IPS DF 6.9 (cell line): ENCODE results near the gene CBFB.

ENCODE experiments used
- DNase-seq: peaks from one replicate; pipeline ENCODE4 v3.0.0-alpha.2; 2013; ENCODE audit warnings: low read depth, low spot score
- H3K27ac ChIP-seq: one replicate; pipeline ENCODE4 v1.5.1; 2013; ENCODE audit warnings: low read length, control low read depth
- H3K27me3 ChIP-seq: 2 replicates; pipeline ENCODE4 v1.6.1; 2013; ENCODE audit warnings: mild to moderate bottlenecking, low read length; ENCODE audit not compliant: control insufficient read depth, insufficient read depth
- H3K36me3 ChIP-seq: 2 replicates; pipeline ENCODE4 v1.6.1; 2013; ENCODE audit warnings: low read length; ENCODE audit not compliant: control insufficient read depth, insufficient read depth
- H3K4me1 ChIP-seq: 2 replicates; pipeline ENCODE4 v1.6.1; 2013; ENCODE audit warnings: low read length; ENCODE audit not compliant: control insufficient read depth, insufficient read depth
- H3K4me3 ChIP-seq: 2 replicates; pipeline ENCODE4 v1.5.1; 2013; ENCODE audit warnings: mild to moderate bottlenecking, low read length
- H3K9me3 ChIP-seq: 2 replicates; pipeline ENCODE4 v1.6.1; 2013; ENCODE audit warnings: low read length, inconsistent platforms; ENCODE audit not compliant: control insufficient read depth, insufficient read depth
- WGBS: extraction: QIAGEN DNeasy Blood & Tissue Kit; methylation state at CpG from one replicate; pipeline ENCODE4 v1.1.7; 2013; ENCODE audit warnings: mixed read lengths, missing lambda C conversion rate; ENCODE audit not compliant: insufficient read length, insufficient coverage; 5-methylcytosine and 5-hydroxymethylcytosine counted together

Gene CBFB

DNA sequence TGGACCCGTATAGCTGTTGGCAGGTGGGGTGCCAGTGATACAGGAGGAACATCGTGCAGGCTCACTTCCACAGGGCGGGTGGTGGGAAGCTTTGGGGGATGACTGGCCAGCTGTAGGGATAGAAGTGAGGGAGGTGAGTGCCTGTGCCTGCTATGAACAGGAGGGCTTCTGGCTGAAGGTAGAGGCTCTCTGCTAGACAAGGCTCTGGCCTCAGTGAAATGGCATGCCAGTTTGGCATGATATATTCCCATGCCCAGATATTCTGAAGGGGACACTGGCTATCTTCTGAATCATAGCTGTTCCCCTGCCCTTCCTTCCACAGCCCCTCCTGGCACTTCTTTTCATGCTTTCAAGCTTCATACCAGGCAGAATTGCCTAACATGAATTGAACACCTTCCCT, 99.9 kb downstream of the CBFB start:
- no peaks in the 10 kb centered on the region for H3K27me3 ChIP-seq
- H3K36me3 ChIP-seq = peaks cover 7% of the 10 kb centered on the region; the same call in 1 of the 2 replicates
- no CpG with 5 or more reads among the region's 3 CpGs for WGBS
- DNase-seq = no peak
- no peaks in the 10 kb centered on the region for H3K9me3 ChIP-seq
- no peak overlapping the region for H3K4me3 ChIP-seq
- H3K27ac ChIP-seq = no peak overlapping the region
- H3K4me1 ChIP-seq = no peaks in the 10 kb centered on the region

DNA sequence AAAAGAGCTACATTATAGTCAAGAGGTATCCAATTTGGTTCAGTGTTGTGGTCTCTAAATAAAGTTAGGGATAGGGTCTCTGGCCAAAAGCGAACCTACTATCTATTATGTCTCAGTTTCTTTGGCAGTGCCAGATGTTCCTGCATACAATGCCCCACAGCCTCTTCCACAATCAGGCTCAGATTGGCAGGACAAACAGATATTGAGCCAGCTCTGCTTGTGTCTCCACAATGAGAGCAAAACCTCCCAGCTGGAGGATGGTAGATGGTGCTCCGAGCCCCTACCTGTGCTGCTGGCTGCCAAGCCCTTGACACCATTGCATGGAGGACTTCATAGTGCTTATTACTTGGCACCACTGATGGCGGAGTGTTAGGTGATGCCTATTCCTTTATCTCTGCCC, 100.5 kb downstream of the CBFB start:
- Histone ChIP-seq H3K36me3 (peaks cover 9% of the 10 kb centered on the region; the same call in 1 of the 2 replicates), H3K4me3 (no peak overlapping the region)
- WGBS = no CpG with 5 or more reads among the region's 3 CpGs

DNA sequence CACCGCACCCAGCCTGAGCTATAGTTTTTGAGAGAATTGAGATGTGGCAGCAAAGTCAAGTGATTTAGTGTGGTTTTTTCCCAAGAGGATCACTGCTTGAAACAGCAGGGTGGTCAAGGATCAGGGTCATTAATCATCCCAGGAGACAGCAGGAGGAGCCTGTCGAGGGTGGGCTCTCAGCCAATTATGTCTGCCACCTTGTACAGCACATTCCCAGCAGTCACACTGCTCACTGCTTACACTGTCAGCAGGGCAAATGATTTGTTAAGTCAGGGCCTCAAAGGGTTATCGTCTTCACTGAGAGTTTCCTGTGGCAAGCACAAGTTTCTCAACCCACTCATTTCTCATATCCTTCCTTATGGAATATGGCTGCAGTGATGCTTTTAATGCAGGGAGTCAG, 108.7 kb downstream of the CBFB start:
- Histone ChIP-seq H3K4me3 (no peak overlapping the region), H3K27ac (no peak overlapping the region), H3K36me3 (peaks cover 23% of the 10 kb centered on the region; the same call in 1 of the 2 replicates), H3K4me1 (no peaks in the 10 kb centered on the region), H3K27me3 (no peaks in the 10 kb centered on the region), H3K9me3 (no peaks in the 10 kb centered on the region)
- WGBS = no CpG with 5 or more reads among the region's 3 CpGs
- no peak for DNase-seq

More for the DNA sequence above, 100.5 kb downstream of the CBFB start:
- no peak for DNase-seq
- Histone ChIP-seq H3K4me1 (no peaks in the 10 kb centered on the region), H3K27me3 (no peaks in the 10 kb centered on the region), H3K9me3 (no peaks in the 10 kb centered on the region), H3K27ac (no peak overlapping the region)

DNA sequence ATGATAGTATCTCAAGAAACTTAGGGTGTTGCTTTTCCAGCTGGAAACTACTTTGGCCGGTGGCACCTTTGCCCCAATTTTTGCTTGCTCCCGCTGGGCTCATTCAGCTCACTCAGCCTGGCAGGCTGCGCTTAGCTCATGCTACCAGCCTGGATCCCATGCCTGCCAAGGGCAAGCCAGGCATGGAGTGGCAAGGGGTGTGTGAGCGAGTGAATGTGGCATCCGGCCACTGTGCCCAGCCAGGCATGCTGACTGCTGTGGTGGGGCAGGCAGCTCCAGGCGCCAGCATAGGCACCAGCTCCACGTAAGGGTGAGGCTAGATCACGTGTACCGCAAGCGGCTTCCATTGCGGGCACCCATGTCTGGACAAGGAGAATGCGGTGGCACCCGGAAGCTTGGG, 112.4 kb downstream of the CBFB start:
- Histone ChIP-seq H3K4me3 (no peak overlapping the region), H3K36me3 (peaks cover 22% of the 10 kb centered on the region; the same call in 1 of the 2 replicates)

DNA sequence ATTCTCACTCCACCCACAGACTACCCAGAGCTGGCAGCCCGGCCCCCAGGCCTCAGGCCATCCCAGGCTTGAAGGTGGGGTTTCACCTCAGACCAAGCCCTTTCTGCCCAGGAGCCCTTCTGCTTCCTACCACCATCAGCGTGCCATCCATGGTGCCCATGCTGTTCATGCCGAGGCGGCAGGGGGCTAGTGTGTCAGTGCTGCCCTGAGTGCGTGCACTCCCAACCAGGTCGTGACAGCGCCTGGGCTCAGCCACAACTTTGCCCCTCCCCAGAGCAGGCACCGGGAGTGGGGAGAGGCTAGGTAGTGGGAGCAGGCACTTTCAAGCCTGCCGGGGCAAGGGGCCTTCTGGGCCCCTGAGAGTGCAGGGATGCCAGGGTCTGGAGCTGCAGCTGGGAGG, 113.4 kb downstream of the CBFB start:
- H3K4me1 ChIP-seq = no peaks in the 10 kb centered on the region
- H3K27ac ChIP-seq = no peak overlapping the region
- no peak overlapping the region for H3K4me3 ChIP-seq
- H3K27me3 ChIP-seq = no peaks in the 10 kb centered on the region
- H3K9me3 ChIP-seq = no peaks in the 10 kb centered on the region
- no peak for DNase-seq
- no CpG with 5 or more reads among the region's 9 CpGs for WGBS
- H3K36me3 ChIP-seq = peaks cover 30% of the 10 kb centered on the region

More for the DNA sequence above, 112.4 kb downstream of the CBFB start:
- H3K27me3 ChIP-seq = no peaks in the 10 kb centered on the region
- H3K9me3 ChIP-seq = no peaks in the 10 kb centered on the region
- no CpG with 5 or more reads among the region's 13 CpGs for WGBS
- H3K27ac ChIP-seq = no peak overlapping the region
- H3K4me1 ChIP-seq = no peaks in the 10 kb centered on the region
- DNase-seq = no peak

DNA sequence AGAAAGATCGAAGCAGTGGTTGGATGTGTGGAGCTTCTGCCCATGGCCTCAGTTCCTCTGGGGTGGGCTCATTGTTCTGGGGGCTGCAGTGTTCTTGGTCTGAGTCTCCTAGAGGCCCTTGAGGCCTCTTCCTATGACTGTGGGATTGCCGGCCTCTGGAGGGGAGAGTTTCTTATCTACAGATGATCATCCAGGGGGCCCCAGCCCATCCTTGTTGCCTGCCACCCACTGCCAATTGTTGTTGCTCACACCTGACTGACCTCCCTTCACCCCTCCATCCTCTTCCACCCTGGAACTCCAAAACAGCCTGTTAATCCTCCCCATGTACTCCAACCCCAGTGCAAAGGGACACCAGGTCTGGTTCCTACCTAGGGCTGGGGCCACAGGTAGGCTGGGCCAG, 116.0 kb downstream of the CBFB start:
- whole genome bisulfite sequencing = no CpG with 5 or more reads among the region's 2 CpGs
- no peak for DNase-seq
- peaks cover 27% of the 10 kb centered on the region for H3K36me3 ChIP-seq

DNA sequence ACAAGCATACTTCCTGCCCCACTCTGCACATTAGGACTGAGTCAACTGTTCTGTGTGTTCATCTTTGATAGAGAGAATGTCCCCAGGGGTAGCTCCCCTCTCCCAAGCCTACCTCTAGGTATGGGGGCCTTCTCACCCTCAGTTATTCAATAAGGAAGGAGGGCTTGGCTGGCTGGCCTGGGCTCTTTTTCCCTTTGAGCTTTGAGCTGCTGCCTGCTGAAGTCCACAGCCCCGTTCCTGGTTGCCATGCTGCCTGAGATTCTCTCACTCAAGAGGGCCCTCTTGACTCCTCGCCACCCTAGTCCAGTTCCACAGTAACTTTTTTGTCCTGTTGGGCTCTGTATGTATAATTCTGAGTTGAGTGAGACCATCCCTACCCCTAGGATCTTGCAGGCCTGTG, 116.8 kb downstream of the CBFB start:
- peaks cover 23% of the 10 kb centered on the region for H3K36me3 ChIP-seq
- no peaks in the 10 kb centered on the region for H3K9me3 ChIP-seq
- no peak for DNase-seq
- no peak overlapping the region for H3K27ac ChIP-seq
- no peaks in the 10 kb centered on the region for H3K27me3 ChIP-seq
- H3K4me1 ChIP-seq = peaks cover 4% of the 10 kb centered on the region; the same call in 1 of the 2 replicates
- WGBS = no CpG with 5 or more reads among the region's 2 CpGs
- H3K4me3 ChIP-seq = no peak overlapping the region

More for the DNA sequence above, 116.0 kb downstream of the CBFB start:
- Histone ChIP-seq H3K27ac (no peak overlapping the region), H3K4me3 (no peak overlapping the region), H3K9me3 (no peaks in the 10 kb centered on the region), H3K4me1 (peaks cover 4% of the 10 kb centered on the region; the same call in 1 of the 2 replicates), H3K27me3 (no peaks in the 10 kb centered on the region)

DNA sequence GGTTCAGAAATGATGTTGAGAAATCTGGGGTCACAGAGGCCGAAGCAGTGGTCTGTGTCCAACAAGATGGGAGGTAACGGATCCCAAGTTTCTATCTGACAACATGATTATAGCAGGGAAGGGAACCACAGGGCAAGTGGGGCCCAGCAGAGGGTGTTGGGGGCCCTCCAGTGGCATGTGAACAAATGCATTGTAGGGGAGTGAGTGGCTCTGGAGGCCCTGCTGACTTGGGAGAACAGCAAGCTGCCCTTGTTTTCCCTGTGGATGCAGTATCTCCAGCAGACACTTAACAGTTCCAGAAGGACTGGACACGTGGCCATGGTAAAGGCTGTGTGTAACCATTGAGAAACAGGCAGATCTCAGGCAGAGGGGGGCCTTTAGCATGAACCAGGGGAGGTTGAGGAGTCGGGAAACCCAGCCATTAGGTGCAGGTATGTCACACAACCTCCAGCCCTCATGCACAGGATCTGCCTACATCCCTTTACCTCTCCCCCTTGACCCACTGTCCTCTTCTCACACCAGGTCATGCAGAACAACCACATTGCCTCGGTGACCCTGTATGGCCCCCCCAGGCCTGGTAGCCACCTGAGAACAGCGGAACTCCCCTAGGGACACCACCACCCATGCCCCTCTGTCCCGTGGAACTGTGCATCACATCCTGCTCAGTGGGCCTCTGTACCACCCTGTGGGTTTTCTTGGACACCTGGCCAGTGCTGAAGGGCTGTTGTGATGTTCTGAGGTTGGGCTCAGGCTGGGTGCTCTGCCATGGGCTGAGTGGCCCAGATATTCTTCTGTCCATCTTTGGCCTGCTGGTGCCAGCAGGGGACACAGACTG, 117.8 kb downstream of the CBFB start:
- no peak overlapping the region for H3K4me3 ChIP-seq
- DNase-seq = no peak
- H3K9me3 ChIP-seq = no peaks in the 10 kb centered on the region
- no CpG with 5 or more reads among the region's 7 CpGs for WGBS
- no peak overlapping the region for H3K27ac ChIP-seq
- H3K36me3 ChIP-seq = peaks cover 15% of the 10 kb centered on the region
- H3K4me1 ChIP-seq = peaks cover 7% of the 10 kb centered on the region
- peaks cover 3% of the 10 kb centered on the region; the same call in 1 of the 2 replicates for H3K27me3 ChIP-seq

DNA sequence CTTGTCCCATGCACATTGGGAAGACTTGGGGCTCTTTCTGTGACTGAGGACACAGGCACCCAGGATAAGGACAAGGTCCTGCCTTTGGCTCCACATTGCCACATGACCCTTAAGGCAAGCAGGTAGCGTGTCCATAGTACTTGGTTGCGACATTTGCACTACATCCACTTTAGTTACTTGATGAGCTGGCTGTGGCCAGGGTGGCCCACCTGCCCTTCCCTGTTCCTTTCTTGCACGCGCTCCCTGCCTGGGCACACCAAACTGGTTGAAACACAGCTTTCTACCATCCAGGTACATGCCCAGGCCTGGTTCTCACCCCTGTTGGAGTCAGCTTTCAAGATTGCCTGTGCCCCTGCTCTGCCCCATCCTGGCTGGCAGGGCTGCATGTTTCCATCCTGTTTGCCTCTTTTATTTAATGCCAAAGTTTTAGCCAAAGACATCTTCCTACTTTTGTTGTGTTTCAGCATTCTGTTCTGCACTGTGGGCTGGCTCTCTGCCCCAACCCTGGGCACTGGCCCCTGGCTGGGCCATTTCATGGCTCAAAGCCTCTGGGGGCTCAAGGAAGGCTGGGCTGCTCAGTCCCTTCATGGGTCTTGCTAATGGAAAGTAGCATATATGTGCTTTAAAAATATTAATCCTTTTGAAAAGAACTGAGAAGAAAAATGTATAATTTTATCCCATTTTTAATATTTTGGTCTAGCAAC, 118.6 kb downstream of the CBFB start:
- Histone ChIP-seq H3K4me3 (no peak overlapping the region), H3K9me3 (no peaks in the 10 kb centered on the region), H3K27me3 (peaks cover 6% of the 10 kb centered on the region; the same call in 1 of the 2 replicates), H3K4me1 (peaks cover 7% of the 10 kb centered on the region), H3K27ac (no peak overlapping the region), H3K36me3 (peaks cover 11% of the 10 kb centered on the region)
- no peak for DNase-seq
- WGBS = no CpG with 5 or more reads among the region's 4 CpGs

DNA sequence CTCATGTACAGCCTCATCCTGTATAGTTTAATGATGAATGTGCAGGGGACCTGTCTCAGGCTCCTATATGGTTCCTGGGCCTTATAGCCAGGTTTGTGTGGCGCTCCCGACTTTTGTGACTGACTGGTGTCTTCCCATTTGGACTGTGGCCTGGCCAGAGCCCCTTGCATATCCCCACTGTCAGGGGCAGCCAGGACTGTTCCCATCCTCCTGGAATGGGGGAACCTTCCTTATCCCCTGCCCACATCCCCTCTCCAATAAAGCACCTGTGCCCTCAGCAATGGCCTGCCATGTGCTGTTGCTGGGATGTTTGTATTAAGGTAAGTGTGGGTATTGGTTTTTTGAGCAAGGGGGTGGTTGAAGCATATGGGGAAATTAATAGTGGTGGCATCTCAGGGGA, 119.3 kb downstream of the CBFB start:
- Histone ChIP-seq H3K4me3 (no peak overlapping the region), H3K27ac (no peak overlapping the region), H3K4me1 (peaks cover 7% of the 10 kb centered on the region), H3K27me3 (peaks cover 13% of the 10 kb centered on the region; the same call in 1 of the 2 replicates), H3K9me3 (no peaks in the 10 kb centered on the region), H3K36me3 (peaks cover 8% of the 10 kb centered on the region)
- no CpG with 5 or more reads among the region's 2 CpGs for WGBS
- no peak for DNase-seq
